Ascending aorta (tissue), 2 donors: Measurements from ENCODE around the gene MAST1. TPM values are rescaled to one million over a fixed set of nuclear protein-coding genes. Genes with fewer than 3 reads are reported as not detected.
"Not testable (repeated sequence)": the region's sequence is repeated elsewhere in the genome, so short reads cannot be mapped to it uniquely, and the experiment has no call there.

Experiments used
- DNase-seq, 2 donors: peaks; one replicate each; pipeline ENCODE4 v3.0.0-alpha.2; 2019; ENCODE audit warnings: low spot score in 2 of 2
- H3K27ac ChIP-seq, 2 donors: fragments of 200-600 bp; sonication (generic); one replicate each; pipeline ENCODE4 v1.5.1; 2016 to 2017; ENCODE audit warnings: mild to moderate bottlenecking in 1 of 2
- H3K27me3 ChIP-seq: fragments of 200-600 bp; sonication (generic); one replicate; pipeline ENCODE4 v1.5.1; 2017
- H3K36me3 ChIP-seq, 2 donors: fragments of 200-600 bp; sonication (generic); one replicate each; pipeline ENCODE4 v1.5.1; 2016
- H3K4me1 ChIP-seq, 2 donors: fragments of 200-600 bp; sonication (generic); one replicate each; pipeline ENCODE4 v1.5.1; 2016 to 2017; ENCODE audit warnings: mild to moderate bottlenecking in 1 of 2
- H3K4me3 ChIP-seq, 2 donors: fragments of 200-600 bp; sonication (generic); one replicate each; pipeline ENCODE4 v1.5.1; 2016 to 2017; ENCODE audit warnings: mild to moderate bottlenecking in 1 of 2
- H3K9me3 ChIP-seq, 2 donors: fragments of 200-600 bp; sonication (generic); one replicate each; pipeline ENCODE4 v1.5.1; 2016
- intact Hi-C: fragments of 100-400 bp; cut with DNase I; formaldehyde crosslinking; loops from one replicate; pipeline ENCODE4 v1.15.1; 2023
- total RNA-seq: library from RNA; depleted of rRNA; stranded (reverse); fragments of >200 nt; gene quantifications from one replicate; pipeline ENCODE4 v1.1.0, GENCODE V29; 2016
- TF ChIP-seq, protein P1 (sequence below), 3 experiments: fragments of 200-600 bp in 2 of 3; fragments of 450-650 bp in 1 of 3; sonication (generic) in 2 of 3; IDR thresholded peaks; one replicate each; pipeline ENCODE4 v1.5.1; 2016 to 2019; ENCODE audit warnings: antibody characterized with exemption in 3 of 3, mild to moderate bottlenecking in 1 of 3, moderate library complexity in 1 of 3

Gene MAST1
- total RNA-seq, 1 donor from 2014 or later, result 2.0 TPM

DNA sequence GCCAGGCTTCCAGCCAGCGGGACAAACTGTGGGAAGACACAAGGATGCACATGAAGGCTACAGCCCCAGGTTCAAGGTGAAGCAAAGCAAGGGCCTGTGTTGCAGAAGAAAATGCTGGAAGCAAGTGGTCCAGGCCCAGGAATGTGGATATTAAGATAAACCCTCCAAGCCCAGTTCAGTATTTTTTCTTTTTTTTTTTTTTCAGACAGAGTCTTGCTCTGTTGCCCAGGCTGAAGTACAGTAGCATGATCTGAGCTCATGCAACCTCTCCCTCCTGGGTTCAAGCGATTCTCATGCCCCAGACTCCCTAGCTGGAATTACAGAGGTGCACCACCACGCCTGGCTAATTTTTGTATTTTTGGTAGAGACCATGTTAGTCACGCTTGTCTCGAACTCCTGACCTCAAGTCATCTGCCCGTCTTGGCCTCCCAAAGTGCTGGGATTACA, 41.2 kb upstream of the MAST1 start:
- intact Hi-C loops, result loop anchor here (10.0 kb wide), 1 partner anchor 1208 kb away; the partner anchor contains the start of gene RFX1
- peak in 1 of 2 donors; percentile 61 for DNase-seq

DNA sequence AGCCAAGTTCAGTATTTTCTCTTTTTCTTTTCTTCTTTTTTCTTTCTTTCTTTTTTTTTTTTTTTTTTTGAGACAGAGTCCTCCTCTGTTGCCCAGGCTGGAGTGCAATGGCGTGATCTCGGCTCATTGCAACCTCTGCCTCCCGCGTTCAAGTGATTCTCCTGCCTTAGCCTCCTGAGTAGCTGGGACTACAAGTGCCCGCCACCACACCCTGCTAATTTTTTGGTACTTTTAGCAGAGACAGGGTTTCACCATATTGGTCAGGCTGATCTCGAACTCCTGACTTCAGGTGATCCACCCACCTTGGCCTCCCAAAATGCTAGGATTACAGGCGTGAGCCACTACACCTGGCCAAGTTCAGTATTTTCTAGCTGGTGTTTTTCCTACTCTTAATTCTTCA, 40.7 kb upstream of the MAST1 start:
- Histone ChIP-seq H3K4me1 (peaks cover 10 to 13% of the 10 kb centered on the region in 2 donors), H3K36me3 (peaks cover 0 to 11% of the 10 kb centered on the region in 2 donors)
- intact Hi-C loops, result loop anchor here (10.0 kb wide), 1 partner anchor 1207 kb away; the partner anchor contains the start of gene RFX1
- not testable (repeated sequence) for H3K27ac ChIP-seq, H3K4me3 ChIP-seq, H3K27me3 ChIP-seq, H3K9me3 ChIP-seq
- peak in 1 of 2 donors; percentile 63 for DNase-seq

More for the DNA sequence above, 41.2 kb upstream of the MAST1 start:
- TF ChIP-seq, protein P1, sequence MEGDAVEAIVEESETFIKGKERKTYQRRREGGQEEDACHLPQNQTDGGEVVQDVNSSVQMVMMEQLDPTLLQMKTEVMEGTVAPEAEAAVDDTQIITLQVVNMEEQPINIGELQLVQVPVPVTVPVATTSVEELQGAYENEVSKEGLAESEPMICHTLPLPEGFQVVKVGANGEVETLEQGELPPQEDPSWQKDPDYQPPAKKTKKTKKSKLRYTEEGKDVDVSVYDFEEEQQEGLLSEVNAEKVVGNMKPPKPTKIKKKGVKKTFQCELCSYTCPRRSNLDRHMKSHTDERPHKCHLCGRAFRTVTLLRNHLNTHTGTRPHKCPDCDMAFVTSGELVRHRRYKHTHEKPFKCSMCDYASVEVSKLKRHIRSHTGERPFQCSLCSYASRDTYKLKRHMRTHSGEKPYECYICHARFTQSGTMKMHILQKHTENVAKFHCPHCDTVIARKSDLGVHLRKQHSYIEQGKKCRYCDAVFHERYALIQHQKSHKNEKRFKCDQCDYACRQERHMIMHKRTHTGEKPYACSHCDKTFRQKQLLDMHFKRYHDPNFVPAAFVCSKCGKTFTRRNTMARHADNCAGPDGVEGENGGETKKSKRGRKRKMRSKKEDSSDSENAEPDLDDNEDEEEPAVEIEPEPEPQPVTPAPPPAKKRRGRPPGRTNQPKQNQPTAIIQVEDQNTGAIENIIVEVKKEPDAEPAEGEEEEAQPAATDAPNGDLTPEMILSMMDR (IDR thresholded peaks at IDR 0.05), result no peak
- Histone ChIP-seq H3K36me3 (peaks cover 2 to 15% of the 10 kb centered on the region in 2 donors), H3K9me3 (no peaks in the 10 kb centered on the region), H3K4me3 (no peak overlapping the region), H3K4me1 (peaks cover 10 to 13% of the 10 kb centered on the region in 2 donors), H3K27me3 (no peaks in the 10 kb centered on the region), H3K27ac (peak overlapping the region in 1 of 2 donors; percentile 65)

DNA sequence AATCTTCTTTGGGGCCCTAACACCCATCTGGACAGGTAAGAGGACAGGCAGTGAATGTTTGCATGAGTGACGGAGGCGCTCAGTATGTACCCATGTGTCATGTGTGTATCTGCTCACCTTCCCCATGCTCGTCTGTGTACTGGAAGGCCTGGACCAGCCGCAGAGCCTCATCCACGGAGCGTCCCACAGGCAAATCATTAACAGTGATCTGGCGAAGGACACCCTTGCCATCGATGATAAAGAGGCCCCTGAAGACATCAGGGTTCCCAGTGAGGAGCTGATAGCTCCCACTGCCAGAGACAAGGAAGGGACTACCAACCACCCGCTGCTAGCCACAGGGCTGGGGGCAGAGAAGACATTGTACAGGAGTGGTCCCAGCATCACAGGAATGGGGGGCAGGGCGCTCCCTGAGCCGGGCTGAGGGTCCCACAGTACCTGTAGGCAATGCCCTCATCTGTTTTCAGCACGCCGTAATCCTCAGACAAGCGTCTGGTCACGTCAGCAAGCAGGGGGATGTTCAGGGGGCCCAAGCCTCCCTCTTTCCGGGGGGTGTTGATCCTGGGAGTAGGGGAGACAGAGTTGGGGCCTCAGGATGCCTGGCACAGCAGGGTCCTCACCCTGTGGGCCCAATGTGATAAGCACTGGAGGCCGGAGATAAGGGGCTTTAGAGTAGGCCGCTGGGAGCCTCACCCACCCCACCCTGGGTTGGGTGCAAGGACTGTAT, 38.4 kb upstream of the MAST1 start:
- Histone ChIP-seq H3K4me1 (peaks cover 10 to 13% of the 10 kb centered on the region in 2 donors), H3K27me3 (no peaks in the 10 kb centered on the region), H3K36me3 (peaks cover 0 to 10% of the 10 kb centered on the region in 2 donors), H3K9me3 (no peaks in the 10 kb centered on the region), H3K4me3 (peak overlapping the region in 1 of 2 donors; percentile 81), H3K27ac (no peak overlapping the region)
- TF ChIP-seq, protein P1 (IDR thresholded peaks at IDR 0.05), result no peak
- DNase-seq, result no peak
- intact Hi-C loops, result loop anchor here (10.0 kb wide), 1 partner anchor 1205 kb away; the partner anchor contains the start of gene RFX1

DNA sequence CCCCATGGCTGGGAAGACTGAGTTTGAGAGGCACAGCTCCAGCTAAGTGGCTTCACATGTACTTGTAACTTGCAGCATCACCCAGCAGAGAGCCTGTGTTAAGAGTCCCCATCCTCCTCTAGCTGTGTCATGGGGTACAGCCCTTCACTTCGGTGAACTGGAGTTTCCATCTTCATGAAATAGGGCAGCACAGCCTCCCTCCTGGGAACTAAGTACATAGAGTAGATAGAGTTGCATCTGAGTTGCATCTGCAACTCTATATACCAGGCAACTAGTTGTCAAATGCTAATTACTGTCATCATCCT, 37.9 kb upstream of the MAST1 start:
- peak overlapping the region in 1 of 2 donors; percentile 68 for H3K27ac ChIP-seq

GRCh38 chr19:12800923-12801465, 37.3 kb upstream of the MAST1 start:
- Histone ChIP-seq H3K36me3 (peaks cover 0 to 10% of the 10 kb centered on the region in 2 donors), H3K4me1 (peaks cover 8 to 10% of the 10 kb centered on the region in 2 donors), H3K9me3 (no peaks in the 10 kb centered on the region), H3K4me3 (peak overlapping the region; percentile 72 to 81), H3K27ac (peak overlapping the region; percentile 54 to 68), H3K27me3 (no peaks in the 10 kb centered on the region)
- DNase-seq, result no peak
- TF ChIP-seq, protein P1 (IDR thresholded peaks at IDR 0.05), result no peak
- intact Hi-C loops, result no loop called here

More for the DNA sequence above, 37.9 kb upstream of the MAST1 start:
- peaks cover 0 to 10% of the 10 kb centered on the region in 2 donors for H3K36me3 ChIP-seq
- no peaks in the 10 kb centered on the region for H3K27me3 ChIP-seq
- peaks cover 10 to 13% of the 10 kb centered on the region in 2 donors for H3K4me1 ChIP-seq
- H3K4me3 ChIP-seq, result peak overlapping the region in 1 of 2 donors; percentile 81
- DNase-seq, result no peak
- H3K9me3 ChIP-seq, result no peaks in the 10 kb centered on the region
- intact Hi-C loops, result no loop called here
- TF ChIP-seq, protein P1 (IDR thresholded peaks at IDR 0.05), result no peak
